Astrocyte (in vitro differentiated cells and primary cell): ENCODE data around the gene ZNF480. TPM values are rescaled to one million over a fixed set of nuclear protein-coding genes. Genes with fewer than 3 reads are reported as not detected.
A peak's percentile ranks its signal among the peaks of the same experiment; 100 is the strongest.

Experiments
- DNase-seq: peaks from one replicate; pipeline ENCODE4 v3.0.0-alpha.2; 2010; ENCODE audit warnings: low read depth
- FAIRE-seq: peaks from 2 replicates; lab custom pipeline; 2011; peaks lifted over from hg19 to GRCh38; lab: Jason Lieb, UNC
- H2AFZ ChIP-seq: 2 replicates; pipeline ENCODE4 v1.6.0; 2012; ENCODE audit warnings: low read depth, low read length, inconsistent platforms
- H3K27ac ChIP-seq: 2 replicates; pipeline ENCODE4 v1.5.1; 2011; ENCODE audit warnings: low read depth, low read length, inconsistent platforms
- H3K27me3 ChIP-seq: 2 replicates; pipeline ENCODE4 v1.6.0; 2011; ENCODE audit warnings: low read length, inconsistent platforms; ENCODE audit not compliant: insufficient read depth
- H3K36me3 ChIP-seq: 2 replicates; pipeline ENCODE4 v1.5.1; 2011; ENCODE audit warnings: low read length, inconsistent platforms; ENCODE audit not compliant: insufficient read depth
- H3K4me1 ChIP-seq: 2 replicates; pipeline ENCODE4 v1.5.1; 2011; ENCODE audit warnings: low read length, inconsistent platforms; ENCODE audit not compliant: insufficient read depth
- H3K4me2 ChIP-seq: 2 replicates; pipeline ENCODE4 v1.6.0; 2012; ENCODE audit warnings: low read length, inconsistent platforms
- H3K4me3 ChIP-seq: 2 replicates; pipeline ENCODE4 v1.5.1; 2011; ENCODE audit warnings: low read depth, mild to moderate bottlenecking, low read length, inconsistent platforms; ENCODE audit not compliant: insufficient read depth
- H3K79me2 ChIP-seq: 2 replicates; pipeline ENCODE4 v1.6.0; 2012; ENCODE audit warnings: mild to moderate bottlenecking, low read length, inconsistent platforms; ENCODE audit not compliant: insufficient read depth
- H3K9ac ChIP-seq: 2 replicates; pipeline ENCODE4 v1.6.0; 2012; ENCODE audit warnings: mild to moderate bottlenecking, low read length, inconsistent platforms
- H3K9me3 ChIP-seq: 2 replicates; pipeline ENCODE4 v1.5.1; 2012; ENCODE audit warnings: low read depth, mild to moderate bottlenecking, low read length, inconsistent platforms; ENCODE audit not compliant: insufficient read depth
- H4K20me1 ChIP-seq: 2 replicates; pipeline ENCODE4 v1.6.0; 2012; ENCODE audit warnings: low read length, inconsistent platforms; ENCODE audit not compliant: insufficient read depth
- H3K27ac Mint-ChIP-seq: one replicate; pipeline ENCODE4 v1.8.0; 2021; ENCODE audit warnings: mild to moderate bottlenecking, mixed read lengths; ENCODE audit not compliant: unreplicated experiment
- H3K27me3 Mint-ChIP-seq: one replicate; pipeline ENCODE4 v1.8.0; 2021; ENCODE audit warnings: low read depth, mixed read lengths; ENCODE audit not compliant: unreplicated experiment
- H3K36me3 Mint-ChIP-seq: one replicate; pipeline ENCODE4 v1.8.0; 2021; ENCODE audit warnings: low read depth, mixed read lengths; ENCODE audit not compliant: unreplicated experiment
- H3K4me1 Mint-ChIP-seq: one replicate; pipeline ENCODE4 v1.8.0; 2021; ENCODE audit warnings: low read depth, mixed read lengths; ENCODE audit not compliant: unreplicated experiment
- H3K4me3 Mint-ChIP-seq: one replicate; pipeline ENCODE4 v1.8.0; 2021; ENCODE audit warnings: mild to moderate bottlenecking, moderate library complexity, mixed read lengths; ENCODE audit not compliant: unreplicated experiment
- H3K9me3 Mint-ChIP-seq: one replicate; pipeline ENCODE4 v1.8.0; 2021; ENCODE audit warnings: mild to moderate bottlenecking, mixed read lengths; ENCODE audit not compliant: unreplicated experiment
- EZH2 ChIP-seq: IDR thresholded peaks from 2 replicates; pipeline ENCODE4 v1.6.1; 2012; ENCODE audit warnings: mild to moderate bottlenecking, low read length, inconsistent platforms; ENCODE audit not compliant: insufficient read depth
- total RNA-seq: library from RNA; stranded (reverse); gene quantifications from 2 replicates; pipeline ENCODE4 v1.2.1, GENCODE V29; 2021
- TF ChIP-seq, protein P1 (sequence below): IDR thresholded peaks from 2 replicates; pipeline ENCODE4 v1.5.1; 2011; ENCODE audit warnings: low read depth, mild to moderate bottlenecking, inconsistent platforms, low read length, moderate library complexity; ENCODE audit not compliant: insufficient read depth

ZNF480 gene
- total RNA-seq, 1 donor from 2014 or later: 12.6 TPM

DNA sequence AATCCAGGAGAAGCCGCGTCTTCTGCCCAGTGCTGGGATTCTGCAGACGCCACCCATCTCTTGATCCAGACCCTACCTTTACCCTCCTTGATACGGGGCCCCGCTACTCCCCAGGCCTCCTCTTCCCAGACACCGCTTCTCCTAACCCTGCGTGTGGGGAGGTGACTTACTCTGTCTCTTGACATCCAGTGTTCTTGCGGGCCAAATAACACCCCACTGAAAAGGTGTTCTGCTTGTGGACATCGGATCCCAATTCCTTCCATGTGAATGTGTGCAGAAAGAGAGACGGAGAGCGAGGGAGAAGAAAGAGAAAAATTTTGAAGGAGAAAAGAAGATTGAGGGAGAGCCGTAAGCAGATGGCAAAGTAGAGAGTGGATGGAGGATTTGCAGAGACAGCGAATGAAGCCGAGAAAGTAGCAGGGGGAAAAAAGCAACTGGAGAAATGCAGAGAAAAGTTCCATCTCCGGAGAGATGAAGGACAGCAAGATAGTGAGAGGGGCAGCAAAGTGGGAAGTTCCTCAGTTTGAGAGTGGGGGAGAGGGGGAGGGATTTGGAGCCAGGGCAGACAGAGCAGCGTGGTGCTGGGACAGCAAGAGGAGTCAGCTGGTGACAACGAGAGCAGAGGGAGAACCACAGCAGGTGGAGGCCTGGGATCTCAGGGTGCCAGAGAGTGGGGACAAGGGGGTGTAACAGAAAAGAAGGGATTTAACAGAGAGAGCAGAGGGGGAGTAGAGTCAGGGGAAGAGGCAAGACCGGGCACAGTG, 814 bp downstream of the ZNF480 start:
- no peaks in the 10 kb centered on the region for H3K4me1 ChIP-seq
- H3K36me3 ChIP-seq: peaks cover 12% of the 10 kb centered on the region
- no peaks in the 10 kb centered on the region for H3K27me3 Mint-ChIP-seq
- FAIRE-seq (no peak), DNase-seq (no peak)
- peak overlapping the region; percentile 92 for H3K4me2 ChIP-seq
- H3K9me3 ChIP-seq: peaks cover 20% of the 10 kb centered on the region
- peaks cover 6% of the 10 kb centered on the region for H3K79me2 ChIP-seq
- peaks cover 17% of the 10 kb centered on the region for H3K9me3 Mint-ChIP-seq
- TF ChIP-seq, protein P1, sequence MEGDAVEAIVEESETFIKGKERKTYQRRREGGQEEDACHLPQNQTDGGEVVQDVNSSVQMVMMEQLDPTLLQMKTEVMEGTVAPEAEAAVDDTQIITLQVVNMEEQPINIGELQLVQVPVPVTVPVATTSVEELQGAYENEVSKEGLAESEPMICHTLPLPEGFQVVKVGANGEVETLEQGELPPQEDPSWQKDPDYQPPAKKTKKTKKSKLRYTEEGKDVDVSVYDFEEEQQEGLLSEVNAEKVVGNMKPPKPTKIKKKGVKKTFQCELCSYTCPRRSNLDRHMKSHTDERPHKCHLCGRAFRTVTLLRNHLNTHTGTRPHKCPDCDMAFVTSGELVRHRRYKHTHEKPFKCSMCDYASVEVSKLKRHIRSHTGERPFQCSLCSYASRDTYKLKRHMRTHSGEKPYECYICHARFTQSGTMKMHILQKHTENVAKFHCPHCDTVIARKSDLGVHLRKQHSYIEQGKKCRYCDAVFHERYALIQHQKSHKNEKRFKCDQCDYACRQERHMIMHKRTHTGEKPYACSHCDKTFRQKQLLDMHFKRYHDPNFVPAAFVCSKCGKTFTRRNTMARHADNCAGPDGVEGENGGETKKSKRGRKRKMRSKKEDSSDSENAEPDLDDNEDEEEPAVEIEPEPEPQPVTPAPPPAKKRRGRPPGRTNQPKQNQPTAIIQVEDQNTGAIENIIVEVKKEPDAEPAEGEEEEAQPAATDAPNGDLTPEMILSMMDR: no peak
- no peak for TF ChIP-seq EZH2
- peak overlapping the region; percentile 91 for H3K4me3 ChIP-seq
- no peaks in the 10 kb centered on the region for H4K20me1 ChIP-seq
- H3K4me1 Mint-ChIP-seq: peaks cover 7% of the 10 kb centered on the region
- peak overlapping the region; percentile 96 for H3K4me3 Mint-ChIP-seq
- peaks cover 33% of the 10 kb centered on the region for H3K36me3 Mint-ChIP-seq
- peak overlapping the region; percentile 96 for H3K9ac ChIP-seq
- no peaks in the 10 kb centered on the region for H3K27me3 ChIP-seq
- peak overlapping the region; percentile 85 for H2AFZ ChIP-seq
- H3K27ac ChIP-seq: peak overlapping the region; percentile 84
- peak overlapping the region; percentile 93 for H3K27ac Mint-ChIP-seq

DNA sequence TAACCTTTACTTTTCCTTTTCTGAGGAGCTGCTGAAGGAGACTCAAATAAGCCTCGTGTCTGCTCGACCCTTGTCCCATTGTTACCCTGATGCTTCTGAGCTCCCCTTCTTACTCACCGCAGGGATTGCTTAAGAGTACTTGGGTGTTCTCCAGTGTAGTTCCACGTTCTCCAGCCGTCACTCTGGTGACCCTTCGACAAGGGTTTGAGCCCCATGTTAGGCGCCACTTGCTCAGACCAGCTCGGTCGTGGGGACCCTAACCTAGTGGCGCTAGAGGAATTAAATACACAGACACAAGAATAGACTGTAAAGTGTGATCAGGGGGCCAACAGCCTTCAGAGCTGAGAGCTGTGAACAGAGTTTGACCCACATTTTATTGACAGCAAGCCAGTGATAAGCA, 10.3 kb downstream of the ZNF480 start:
- FAIRE-seq (no peak), DNase-seq (peak; percentile 39)
- Mint-ChIP-seq H3K27ac (no peak overlapping the region), H3K36me3 (peaks cover 75% of the 10 kb centered on the region), H3K9me3 (peaks cover 41% of the 10 kb centered on the region), H3K4me3 (no peak overlapping the region), H3K4me1 (no peaks in the 10 kb centered on the region), H3K27me3 (no peaks in the 10 kb centered on the region)
- Histone ChIP-seq H3K79me2 (no peaks in the 10 kb centered on the region), H3K36me3 (peaks cover 6% of the 10 kb centered on the region), H3K27me3 (no peaks in the 10 kb centered on the region), H3K4me3 (no peak overlapping the region), H3K4me1 (no peaks in the 10 kb centered on the region), H2AFZ (no peak overlapping the region), H3K9me3 (peaks cover 33% of the 10 kb centered on the region), H3K4me2 (no peak overlapping the region), H3K9ac (no peak overlapping the region), H4K20me1 (no peaks in the 10 kb centered on the region), H3K27ac (no peak overlapping the region)
- TF ChIP-seq EZH2: no peak
- TF ChIP-seq, protein P1: no peak

DNA sequence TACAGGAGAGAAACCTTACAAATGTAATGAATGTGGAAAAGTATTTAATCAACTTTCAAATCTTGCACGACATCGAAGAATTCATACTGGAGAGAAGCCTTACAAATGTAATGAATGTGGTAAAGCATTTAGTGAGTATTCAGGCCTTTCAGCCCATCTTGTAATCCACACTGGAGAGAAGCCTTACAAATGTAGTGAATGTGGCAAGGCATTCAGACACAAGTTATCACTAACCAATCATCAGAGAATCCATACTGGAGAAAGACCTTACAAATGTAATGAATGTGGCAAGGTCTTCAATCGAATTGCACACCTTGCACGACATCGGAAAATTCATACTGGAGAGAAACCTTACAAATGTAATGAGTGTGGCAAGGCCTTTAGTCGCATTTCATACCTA, 25.5 kb downstream of the ZNF480 start:
- Mint-ChIP-seq H3K27me3 (no peaks in the 10 kb centered on the region), H3K9me3 (peaks cover 87% of the 10 kb centered on the region), H3K4me3 (no peak overlapping the region), H3K36me3 (peaks cover 65% of the 10 kb centered on the region), H3K27ac (no peak overlapping the region), H3K4me1 (no peaks in the 10 kb centered on the region)
- H3K4me1 ChIP-seq: no peaks in the 10 kb centered on the region
- H2AFZ ChIP-seq: no peak overlapping the region
- H3K9me3 ChIP-seq: peaks cover 60% of the 10 kb centered on the region
- DNase-seq (no peak), FAIRE-seq (no peak)
- no peaks in the 10 kb centered on the region for H3K27me3 ChIP-seq
- no peak overlapping the region for H3K4me3 ChIP-seq
- no peak overlapping the region for H3K9ac ChIP-seq
- no peak overlapping the region for H3K27ac ChIP-seq
- H3K36me3 ChIP-seq: peaks cover 22% of the 10 kb centered on the region
- no peaks in the 10 kb centered on the region for H4K20me1 ChIP-seq
- no peak overlapping the region for H3K4me2 ChIP-seq
- H3K79me2 ChIP-seq: no peaks in the 10 kb centered on the region
- TF ChIP-seq, protein P1: no peak
- no peak for TF ChIP-seq EZH2
